ENCODE results near the gene CDK2. TPM values are rescaled to one million over a fixed set of nuclear protein-coding genes. Genes with fewer than 3 reads are reported as not detected.

Gene CDK2
- polyA plus RNA-seq, 1 donor (not counting 4 experiments of a cell fraction or from before 2014, with no cell fraction given), result 49.3 TPM

DNA sequence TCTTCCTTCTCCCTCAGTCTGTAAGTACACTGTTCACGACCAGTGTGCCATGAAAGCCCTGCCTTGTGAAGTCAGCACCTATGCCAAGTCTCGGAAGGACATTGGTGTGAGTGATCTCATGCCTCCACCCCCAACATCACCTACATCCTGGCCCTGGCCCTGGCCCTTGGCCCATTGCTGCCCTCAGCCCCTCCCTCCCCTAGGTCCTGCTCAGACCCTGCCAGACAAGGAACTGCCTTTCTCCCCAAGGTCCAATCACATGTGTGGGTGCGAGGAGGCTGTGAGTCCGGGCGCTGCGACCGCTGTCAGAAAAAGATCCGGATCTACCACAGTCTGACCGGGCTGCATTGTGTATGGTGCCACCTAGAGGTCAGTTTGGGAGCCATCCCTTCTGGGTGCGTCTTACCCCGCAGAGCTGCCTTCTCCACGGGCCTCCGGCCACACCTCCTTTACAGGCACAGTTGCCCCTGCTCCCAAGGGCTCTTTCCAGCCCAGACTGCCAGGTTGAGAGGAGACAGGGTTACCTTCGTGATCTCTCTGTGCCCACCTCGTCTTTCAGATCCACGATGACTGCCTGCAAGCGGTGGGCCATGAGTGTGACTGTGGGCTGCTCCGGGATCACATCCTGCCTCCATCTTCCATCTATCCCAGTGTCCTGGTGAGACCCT is 26.4 kb upstream of the CDK2 start:
- no peaks in the 10 kb centered on the region for H3K9me1 ChIP-seq (ENCODE audit: control insufficient read depth, extremely low read depth, insufficient read depth, low read length)
- H3K9ac ChIP-seq (ENCODE audit: control insufficient read depth, extremely low read depth, insufficient read depth, low read length), result peak overlapping the region; percentile 41
- peak overlapping the region; percentile 65 for H3K4me2 ChIP-seq (ENCODE audit: control insufficient read depth, extremely low read depth, insufficient read depth, low read depth, low read length)
- no peak for DNase-seq (ENCODE audit: low read depth, low spot score)
- peaks cover 34% of the 10 kb centered on the region for H3K79me2 ChIP-seq (ENCODE audit: control insufficient read depth, insufficient read depth, low read length)
- no peaks in the 10 kb centered on the region for H3K27me3 ChIP-seq (ENCODE audit: control insufficient read depth, extremely low read depth, insufficient read depth, low read length)
- H3K36me3 ChIP-seq (ENCODE audit: control insufficient read depth in 2 of 2, extremely low read depth in 1 of 2, insufficient read depth in 2 of 2, low read length in 2 of 2), result peaks cover 48 to 61% of the 10 kb centered on the region in 2 experiments
- H3K4me1 ChIP-seq (ENCODE audit: control insufficient read depth, extremely low read depth, insufficient read depth, low read length), result peaks cover 51% of the 10 kb centered on the region
- H3K4me3 ChIP-seq (ENCODE audit: control insufficient read depth in 2 of 3, extremely low read depth in 1 of 3, insufficient read depth in 2 of 3, low read depth in 1 of 3, low read length in 3 of 3), result peak overlapping the region in 1 of 3 experiments; percentile 16
- peak overlapping the region; percentile 62 for H3K27ac ChIP-seq (ENCODE audit: control insufficient read depth, insufficient read depth, low read length)
- no peak overlapping the region for H2AFZ ChIP-seq (ENCODE audit: control insufficient read depth, low read length)
- dilution Hi-C loops (cut with MboI; ENCODE audit: extremely low pct_ligation_motif_present, low sequenced_read_pairs), result no loop called here
- FAIRE-seq, result peak; percentile 23
- TF ChIP-seq, protein P1, sequence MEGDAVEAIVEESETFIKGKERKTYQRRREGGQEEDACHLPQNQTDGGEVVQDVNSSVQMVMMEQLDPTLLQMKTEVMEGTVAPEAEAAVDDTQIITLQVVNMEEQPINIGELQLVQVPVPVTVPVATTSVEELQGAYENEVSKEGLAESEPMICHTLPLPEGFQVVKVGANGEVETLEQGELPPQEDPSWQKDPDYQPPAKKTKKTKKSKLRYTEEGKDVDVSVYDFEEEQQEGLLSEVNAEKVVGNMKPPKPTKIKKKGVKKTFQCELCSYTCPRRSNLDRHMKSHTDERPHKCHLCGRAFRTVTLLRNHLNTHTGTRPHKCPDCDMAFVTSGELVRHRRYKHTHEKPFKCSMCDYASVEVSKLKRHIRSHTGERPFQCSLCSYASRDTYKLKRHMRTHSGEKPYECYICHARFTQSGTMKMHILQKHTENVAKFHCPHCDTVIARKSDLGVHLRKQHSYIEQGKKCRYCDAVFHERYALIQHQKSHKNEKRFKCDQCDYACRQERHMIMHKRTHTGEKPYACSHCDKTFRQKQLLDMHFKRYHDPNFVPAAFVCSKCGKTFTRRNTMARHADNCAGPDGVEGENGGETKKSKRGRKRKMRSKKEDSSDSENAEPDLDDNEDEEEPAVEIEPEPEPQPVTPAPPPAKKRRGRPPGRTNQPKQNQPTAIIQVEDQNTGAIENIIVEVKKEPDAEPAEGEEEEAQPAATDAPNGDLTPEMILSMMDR (optimal IDR thresholded peaks at IDR 0.05 in 1 of 3, IDR thresholded peaks at IDR 0.05 in 1 of 3, conservative IDR thresholded peaks at IDR 0.05 in 1 of 3; ENCODE audit: extremely low read depth in 1 of 3, insufficient read depth in 2 of 3, low read length in 3 of 3), result peak; percentile 89 to 97 (median 91)
- TF ChIP-seq EZH2 (IDR thresholded peaks at IDR 0.05; ENCODE audit: low read length), result no peak
- H4K20me1 ChIP-seq (ENCODE audit: control insufficient read depth, extremely low read depth, insufficient read depth, low read length), result no peaks in the 10 kb centered on the region
- no peaks in the 10 kb centered on the region for H3K9me3 ChIP-seq (ENCODE audit: control insufficient read depth, low read depth, low read length)

DNA sequence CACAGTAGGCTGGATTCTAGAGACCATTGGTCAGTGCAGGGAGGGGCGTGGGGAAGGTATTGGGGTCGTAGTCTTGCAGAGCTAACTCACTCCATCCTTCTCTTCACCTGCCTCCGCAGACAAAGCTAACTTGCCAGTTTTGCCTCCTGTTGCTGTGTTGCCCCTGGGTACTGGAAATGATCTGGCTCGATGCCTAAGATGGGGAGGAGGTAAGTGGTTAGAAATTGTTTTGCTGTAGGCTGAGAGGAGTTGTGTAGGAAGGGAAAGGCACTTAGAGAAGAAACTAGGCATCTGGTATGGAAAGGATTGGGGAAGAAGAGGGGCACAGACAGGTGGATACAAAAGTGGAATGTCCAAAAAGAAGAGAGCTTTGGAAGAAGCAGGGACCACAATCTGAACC is 24.6 kb upstream of the CDK2 start:
- no peak for TF ChIP-seq EZH2 (IDR thresholded peaks at IDR 0.05; ENCODE audit: low read length)
- TF ChIP-seq, protein P1 (optimal IDR thresholded peaks at IDR 0.05 in 1 of 3, IDR thresholded peaks at IDR 0.05 in 1 of 3, conservative IDR thresholded peaks at IDR 0.05 in 1 of 3; ENCODE audit: extremely low read depth in 1 of 3, insufficient read depth in 2 of 3, low read length in 3 of 3), result no peak
- Histone ChIP-seq H2AFZ (ENCODE audit: control insufficient read depth, low read length) (no peak overlapping the region), H3K36me3 (ENCODE audit: control insufficient read depth in 2 of 2, extremely low read depth in 1 of 2, insufficient read depth in 2 of 2, low read length in 2 of 2) (peaks cover 48 to 62% of the 10 kb centered on the region in 2 experiments), H3K27me3 (ENCODE audit: control insufficient read depth, extremely low read depth, insufficient read depth, low read length) (no peaks in the 10 kb centered on the region), H4K20me1 (ENCODE audit: control insufficient read depth, extremely low read depth, insufficient read depth, low read length) (no peaks in the 10 kb centered on the region), H3K4me1 (ENCODE audit: control insufficient read depth, extremely low read depth, insufficient read depth, low read length) (peaks cover 36% of the 10 kb centered on the region), H3K4me3 (ENCODE audit: control insufficient read depth in 2 of 3, extremely low read depth in 1 of 3, insufficient read depth in 2 of 3, low read depth in 1 of 3, low read length in 3 of 3) (no peak overlapping the region), H3K27ac (ENCODE audit: control insufficient read depth, insufficient read depth, low read length) (no peak overlapping the region), H3K79me2 (ENCODE audit: control insufficient read depth, insufficient read depth, low read length) (peaks cover 24% of the 10 kb centered on the region), H3K4me2 (ENCODE audit: control insufficient read depth, extremely low read depth, insufficient read depth, low read depth, low read length) (no peak overlapping the region), H3K9me3 (ENCODE audit: control insufficient read depth, low read depth, low read length) (no peaks in the 10 kb centered on the region), H3K9me1 (ENCODE audit: control insufficient read depth, extremely low read depth, insufficient read depth, low read length) (no peaks in the 10 kb centered on the region), H3K9ac (ENCODE audit: control insufficient read depth, extremely low read depth, insufficient read depth, low read length) (no peak overlapping the region)
- FAIRE-seq (no peak), DNase-seq (ENCODE audit: low read depth, low spot score) (no peak)
- dilution Hi-C loops (cut with MboI; ENCODE audit: extremely low pct_ligation_motif_present, low sequenced_read_pairs), result no loop called here

Measured in keratinocyte (primary cell).